ENCODE data around the gene CYB5RL.

Gene CYB5RL

GRCh38 chr1:54222711-54223110 lies 22.9 kb upstream of the CYB5RL start:
- no peak for TF ChIP-seq SIN3A (IDR thresholded peaks at IDR 0.05; ENCODE audit: borderline replicate concordance, insufficient read depth, low read length)
- TF ChIP-seq, protein P1, sequence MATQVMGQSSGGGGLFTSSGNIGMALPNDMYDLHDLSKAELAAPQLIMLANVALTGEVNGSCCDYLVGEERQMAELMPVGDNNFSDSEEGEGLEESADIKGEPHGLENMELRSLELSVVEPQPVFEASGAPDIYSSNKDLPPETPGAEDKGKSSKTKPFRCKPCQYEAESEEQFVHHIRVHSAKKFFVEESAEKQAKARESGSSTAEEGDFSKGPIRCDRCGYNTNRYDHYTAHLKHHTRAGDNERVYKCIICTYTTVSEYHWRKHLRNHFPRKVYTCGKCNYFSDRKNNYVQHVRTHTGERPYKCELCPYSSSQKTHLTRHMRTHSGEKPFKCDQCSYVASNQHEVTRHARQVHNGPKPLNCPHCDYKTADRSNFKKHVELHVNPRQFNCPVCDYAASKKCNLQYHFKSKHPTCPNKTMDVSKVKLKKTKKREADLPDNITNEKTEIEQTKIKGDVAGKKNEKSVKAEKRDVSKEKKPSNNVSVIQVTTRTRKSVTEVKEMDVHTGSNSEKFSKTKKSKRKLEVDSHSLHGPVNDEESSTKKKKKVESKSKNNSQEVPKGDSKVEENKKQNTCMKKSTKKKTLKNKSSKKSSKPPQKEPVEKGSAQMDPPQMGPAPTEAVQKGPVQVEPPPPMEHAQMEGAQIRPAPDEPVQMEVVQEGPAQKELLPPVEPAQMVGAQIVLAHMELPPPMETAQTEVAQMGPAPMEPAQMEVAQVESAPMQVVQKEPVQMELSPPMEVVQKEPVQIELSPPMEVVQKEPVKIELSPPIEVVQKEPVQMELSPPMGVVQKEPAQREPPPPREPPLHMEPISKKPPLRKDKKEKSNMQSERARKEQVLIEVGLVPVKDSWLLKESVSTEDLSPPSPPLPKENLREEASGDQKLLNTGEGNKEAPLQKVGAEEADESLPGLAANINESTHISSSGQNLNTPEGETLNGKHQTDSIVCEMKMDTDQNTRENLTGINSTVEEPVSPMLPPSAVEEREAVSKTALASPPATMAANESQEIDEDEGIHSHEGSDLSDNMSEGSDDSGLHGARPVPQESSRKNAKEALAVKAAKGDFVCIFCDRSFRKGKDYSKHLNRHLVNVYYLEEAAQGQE (IDR thresholded peaks at IDR 0.05; ENCODE audit: insufficient read depth in 1 of 2, low read depth in 2 of 2, low read length in 2 of 2): no peak
- no peak for TF ChIP-seq POLR2AphosphoS5 (IDR thresholded peaks at IDR 0.05; ENCODE audit: low read depth, low read length)
- no peak for TF ChIP-seq TAF1 (IDR thresholded peaks at IDR 0.05; ENCODE audit: borderline replicate concordance, insufficient read depth, low read length)
- TF ChIP-seq FOXP2 (optimal IDR thresholded peaks at IDR 0.05; ENCODE audit: borderline replicate concordance, extremely low read depth, extremely low read length, insufficient read depth): no peak

DNA sequence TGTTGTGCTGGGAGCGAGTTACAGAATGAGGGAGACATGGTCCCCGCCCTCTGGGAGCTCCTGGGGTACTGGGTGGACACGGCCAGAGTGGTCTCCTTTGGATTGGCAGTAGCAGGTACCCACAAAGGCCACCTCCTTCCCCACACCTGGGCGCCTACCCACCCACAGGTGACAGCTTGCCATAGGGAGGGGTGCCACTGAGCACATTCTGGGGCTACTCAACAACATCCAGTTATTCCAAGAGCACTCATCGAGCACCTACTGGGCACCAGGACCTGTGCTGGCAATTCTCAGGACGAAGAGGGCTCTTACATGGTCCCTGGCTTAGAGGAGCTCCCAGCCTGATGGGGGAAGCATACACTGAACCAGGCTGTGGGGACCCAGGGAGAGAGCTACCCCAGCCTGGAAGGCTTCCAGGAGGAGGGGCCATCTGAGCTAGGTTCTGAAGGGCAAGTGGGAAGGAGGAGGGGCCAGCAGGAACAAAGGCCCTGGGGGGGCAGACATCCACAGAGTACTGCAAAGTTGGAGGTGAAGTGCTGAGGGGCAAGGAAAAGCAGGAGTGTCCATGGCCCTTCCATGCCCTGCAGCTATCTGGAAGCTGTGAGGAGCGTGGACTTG lies 22.1 kb upstream of the CYB5RL start:
- TF ChIP-seq TAF1 (IDR thresholded peaks at IDR 0.05; ENCODE audit: borderline replicate concordance, insufficient read depth, low read length) (no peak), FOXP2 (optimal IDR thresholded peaks at IDR 0.05; ENCODE audit: borderline replicate concordance, extremely low read depth, extremely low read length, insufficient read depth) (no peak), POLR2AphosphoS5 (IDR thresholded peaks at IDR 0.05; ENCODE audit: low read depth, low read length) (no peak)
- TF ChIP-seq, protein P1 (IDR thresholded peaks at IDR 0.05; ENCODE audit: insufficient read depth in 1 of 2, low read depth in 2 of 2, low read length in 2 of 2): no peak

- TF ChIP-seq, protein P1 (IDR thresholded peaks at IDR 0.05; ENCODE audit: insufficient read depth in 1 of 2, low read depth in 2 of 2, low read length in 2 of 2): no peak
- no peak for TF ChIP-seq SIN3A (IDR thresholded peaks at IDR 0.05; ENCODE audit: borderline replicate concordance, insufficient read depth, low read length)
- TF ChIP-seq POLR2AphosphoS5 (IDR thresholded peaks at IDR 0.05; ENCODE audit: low read depth, low read length): no peak
- no peak for TF ChIP-seq FOXP2 (optimal IDR thresholded peaks at IDR 0.05; ENCODE audit: borderline replicate concordance, extremely low read depth, extremely low read length, insufficient read depth)
- no peak for TF ChIP-seq TAF1 (IDR thresholded peaks at IDR 0.05; ENCODE audit: borderline replicate concordance, insufficient read depth, low read length)
These were observed 21.4 kb upstream of the CYB5RL start for GRCh38 chr1:54221113-54221834.

DNA sequence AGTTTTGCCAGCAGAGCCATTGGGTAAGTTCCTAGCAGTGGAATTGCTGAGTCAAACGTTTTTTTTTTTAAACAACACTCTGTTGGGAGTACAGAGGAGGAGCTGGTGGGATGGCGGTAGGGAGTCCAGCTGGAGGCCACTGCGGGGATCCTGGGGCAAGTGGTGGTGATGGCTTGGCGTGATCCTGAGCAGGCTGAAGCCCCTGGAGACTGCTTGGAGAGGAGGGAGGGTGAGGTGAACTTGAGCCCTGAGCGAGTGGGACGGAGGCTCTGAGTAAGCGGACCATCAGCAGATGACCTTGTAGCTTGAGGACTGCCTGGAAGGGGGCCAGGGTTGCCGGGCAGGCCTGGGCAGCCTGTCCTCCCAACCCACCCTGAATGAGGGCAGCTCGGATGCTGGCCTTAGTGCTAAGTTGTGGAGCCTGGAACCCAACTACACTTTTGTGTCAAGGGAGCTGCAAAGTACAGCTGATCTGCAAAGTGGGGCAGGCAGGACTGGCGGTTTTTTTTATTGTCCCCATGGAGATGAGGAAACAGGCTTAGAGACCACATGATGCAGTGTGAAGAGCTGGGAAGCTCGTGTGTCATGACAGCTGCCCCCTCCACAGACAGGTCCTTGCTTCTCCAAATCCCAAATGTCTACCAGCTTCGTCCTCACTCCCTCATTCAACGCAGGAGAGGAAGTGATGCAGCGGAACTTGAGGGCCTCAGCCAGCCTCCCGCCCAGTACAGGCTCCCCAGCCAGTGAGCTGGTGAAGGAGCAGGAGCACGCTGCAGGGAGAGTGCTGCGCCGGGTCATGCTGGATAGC lies 20.4 kb upstream of the CYB5RL start:
- TF ChIP-seq, protein P1 (IDR thresholded peaks at IDR 0.05; ENCODE audit: insufficient read depth in 1 of 2, low read depth in 2 of 2, low read length in 2 of 2): no peak
- no peak for TF ChIP-seq POLR2AphosphoS5 (IDR thresholded peaks at IDR 0.05; ENCODE audit: low read depth, low read length)
- TF ChIP-seq TAF1 (IDR thresholded peaks at IDR 0.05; ENCODE audit: borderline replicate concordance, insufficient read depth, low read length): no peak
- no peak for TF ChIP-seq FOXP2 (optimal IDR thresholded peaks at IDR 0.05; ENCODE audit: borderline replicate concordance, extremely low read depth, extremely low read length, insufficient read depth)
- TF ChIP-seq SIN3A (IDR thresholded peaks at IDR 0.05; ENCODE audit: borderline replicate concordance, insufficient read depth, low read length): no peak

All from PFSK-1 (cell line).